HG03139 (cell line): ENCODE results near the gene MCM9.

Source experiments
- ATAC-seq: cut with Tn5 transposase; IDR thresholded peaks from one replicate; pipeline ENCODE4 v1.9.1; 2021; ENCODE audit not compliant: unreplicated experiment

MCM9 gene

GRCh38 chr6:118934461-118935330, at the start of gene MCM9:
Gene MCM9, minus strand, starts transcription at chr6:118935159. Its CDS starts 3,436 bp downstream, at chr6:118931723.
- peak; percentile 96 for ATAC-seq

GRCh38 chr6:118984342-118984741, 49.4 kb upstream of the MCM9 start:
- ATAC-seq = no peak

DNA sequence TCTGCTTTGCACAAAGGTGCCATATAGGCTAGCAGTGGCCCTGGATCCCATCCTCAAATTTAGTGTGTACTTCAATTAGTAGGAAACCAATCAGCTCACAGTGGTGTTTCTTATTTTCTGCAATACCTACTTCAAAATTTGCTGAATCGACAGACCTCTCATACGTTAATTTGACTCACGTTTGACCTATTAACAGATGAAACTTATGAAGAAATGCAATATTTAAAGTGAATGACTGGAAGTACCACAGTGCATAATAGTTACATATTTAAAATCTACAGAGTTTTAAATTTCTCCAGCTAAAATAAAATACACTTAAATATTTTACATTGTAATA, 47.6 kb upstream of the MCM9 start:
- no peak for ATAC-seq

DNA sequence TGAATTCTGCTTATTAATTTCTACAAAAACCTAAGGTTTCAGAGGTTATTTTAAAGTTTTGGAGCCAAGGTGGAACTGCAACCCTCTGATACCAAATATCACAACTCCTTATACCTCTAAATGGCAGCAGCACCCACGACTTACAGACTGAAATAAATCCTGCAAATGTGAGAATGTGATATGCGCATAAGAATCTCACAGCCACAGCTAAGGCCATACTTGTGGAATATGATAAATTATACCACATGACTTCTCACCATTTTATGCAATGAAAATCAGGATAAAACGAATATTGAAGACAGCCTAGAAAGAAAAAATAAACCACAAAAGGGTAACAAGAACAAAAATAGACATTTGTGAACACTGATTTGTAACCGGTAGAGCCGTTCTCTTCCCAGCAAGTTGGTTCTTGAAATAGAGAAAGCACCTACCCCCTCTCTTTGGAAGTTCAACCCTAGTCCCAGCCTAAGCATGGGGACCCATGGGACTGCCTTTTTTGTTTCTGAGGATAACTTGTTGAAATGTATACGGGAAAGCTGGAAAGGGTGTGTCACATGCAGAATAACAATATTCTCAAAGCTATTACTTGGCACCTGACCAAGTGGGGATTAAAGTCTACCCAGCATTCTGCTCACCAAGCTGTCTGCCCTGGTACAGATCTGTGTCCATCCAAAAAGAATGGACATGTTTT, 47.1 kb upstream of the MCM9 start:
- no peak for ATAC-seq

GRCh38 chr6:118980063-118980462, 45.1 kb upstream of the MCM9 start:
- ATAC-seq = no peak

DNA sequence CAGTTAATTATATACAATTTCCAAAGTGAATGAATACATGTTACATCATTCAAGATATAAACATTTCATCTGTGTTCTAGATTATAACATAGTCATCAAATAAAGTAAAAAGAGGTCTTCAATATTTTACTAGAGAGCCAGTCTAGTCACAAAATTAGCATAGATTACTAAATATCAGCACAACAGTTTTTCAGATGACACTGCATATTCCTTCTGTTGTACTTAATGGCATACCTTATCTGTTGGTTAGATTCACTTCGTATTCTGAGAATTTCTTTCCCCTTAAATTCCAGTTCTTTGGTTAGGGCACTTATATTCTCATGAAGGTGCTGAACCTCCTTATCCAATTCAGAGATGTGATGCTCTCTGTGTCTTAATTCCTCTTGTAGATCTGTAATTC, 39.8 kb upstream of the MCM9 start:
- no peak for ATAC-seq

GRCh38 chr6:118971682-118972081, 36.7 kb upstream of the MCM9 start:
- no peak for ATAC-seq

DNA sequence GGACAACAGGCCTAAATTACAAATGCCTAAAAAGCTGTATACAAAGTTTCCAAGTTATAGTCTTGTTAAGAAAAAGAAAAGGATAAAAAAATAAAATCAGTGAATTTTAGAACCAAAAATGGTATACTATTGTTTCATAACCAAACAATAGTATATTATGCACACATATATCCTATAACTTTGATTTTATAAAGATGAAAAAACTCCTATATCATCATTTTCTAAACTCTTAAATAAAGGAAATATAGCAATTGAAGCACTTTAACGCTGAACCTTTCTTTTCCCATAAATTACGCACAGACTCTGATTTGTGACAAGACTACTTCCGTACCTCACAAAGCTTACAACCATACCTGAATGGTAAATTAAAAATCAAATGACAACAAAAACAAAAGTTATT, 35.9 kb upstream of the MCM9 start:
- ATAC-seq = no peak

DNA sequence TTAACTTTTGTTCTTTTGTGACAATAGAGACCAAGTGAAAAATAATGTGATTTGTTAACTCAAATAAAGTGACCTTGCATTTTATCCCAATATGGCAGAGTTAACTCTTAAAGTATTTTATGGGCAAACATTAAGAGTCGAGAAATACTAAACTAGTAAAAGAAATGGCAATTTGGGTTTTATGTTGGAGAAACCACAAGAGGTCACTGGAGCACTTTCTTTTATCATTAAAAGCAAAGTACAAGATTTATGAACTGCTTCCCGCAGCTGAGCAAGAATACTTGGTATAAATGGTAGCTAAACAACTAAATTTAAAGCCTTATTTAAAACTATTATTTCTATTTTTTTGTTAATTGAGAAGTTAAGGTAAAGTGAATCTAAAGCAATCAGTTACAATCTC, 33.5 kb upstream of the MCM9 start:
- ATAC-seq = no peak

- ATAC-seq = no peak
Measured at GRCh38 chr6:118967239-118967638, 32.3 kb upstream of the MCM9 start.

DNA sequence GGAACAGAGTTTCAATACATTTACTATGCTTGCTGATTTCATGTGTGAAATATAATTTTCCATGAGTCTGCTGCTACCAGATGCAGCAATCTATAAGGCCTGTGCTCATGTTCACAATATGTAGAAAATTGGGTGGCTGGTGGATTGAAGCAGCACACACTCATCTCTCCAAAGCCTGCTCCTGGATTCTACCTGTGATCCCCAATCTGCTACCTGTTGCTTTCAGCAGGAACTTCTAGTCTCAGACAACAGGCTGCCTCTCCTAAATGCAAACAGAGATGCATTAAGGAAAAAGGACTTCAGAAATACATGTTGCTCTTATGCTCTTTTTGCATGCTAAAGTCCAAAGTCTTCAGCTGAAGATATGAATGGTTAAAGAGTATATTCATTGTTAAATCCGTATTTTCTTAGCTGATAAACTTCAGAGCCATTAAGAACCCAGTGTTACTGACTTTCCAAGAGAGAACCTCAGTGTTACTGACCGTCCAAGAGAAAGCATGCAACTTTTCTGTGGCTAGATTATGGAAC, 30.9 kb upstream of the MCM9 start:
- ATAC-seq = no peak

GRCh38 chr6:118965371-118965770, 30.4 kb upstream of the MCM9 start:
- ATAC-seq = no peak

DNA sequence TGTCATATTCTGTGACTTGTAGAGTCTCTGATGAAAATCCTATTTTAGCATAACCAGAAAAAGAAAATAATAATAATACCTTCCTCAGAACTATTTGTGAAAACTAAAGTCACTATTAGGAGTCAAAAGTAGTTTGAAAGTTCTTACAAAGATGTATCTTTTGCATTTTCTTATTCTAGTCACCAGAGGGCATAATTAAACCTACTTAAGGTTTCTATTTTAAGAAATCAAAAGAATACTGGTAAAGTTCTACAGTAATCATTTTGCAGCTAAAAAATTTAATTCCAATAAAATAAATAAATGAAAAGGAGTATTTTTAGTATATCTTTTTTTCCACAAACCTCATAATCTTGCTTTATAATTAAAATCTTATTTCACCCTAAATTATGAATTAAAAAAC, 28.0 kb upstream of the MCM9 start:
- no peak for ATAC-seq

- no peak for ATAC-seq
Measured at GRCh38 chr6:118959903-118960302, 24.9 kb upstream of the MCM9 start.

DNA sequence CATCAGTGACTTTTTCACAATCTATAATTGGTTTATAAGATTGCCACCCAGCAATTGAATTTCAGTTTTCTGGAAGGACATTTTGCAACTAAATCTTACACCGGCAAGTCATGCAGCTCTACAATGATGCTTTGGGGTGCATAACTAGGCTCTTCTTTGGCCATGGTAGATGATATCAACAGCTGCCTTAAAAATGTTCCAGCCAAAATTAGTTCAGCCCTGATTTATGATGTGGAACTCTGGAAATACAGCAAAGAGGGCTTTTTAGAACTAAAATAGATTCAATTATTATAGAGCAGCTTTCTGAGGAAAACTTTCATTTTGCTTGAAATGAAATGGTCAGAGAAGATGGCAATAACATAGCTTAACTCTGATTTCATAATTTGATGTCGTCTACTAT, 18.4 kb upstream of the MCM9 start:
- no peak for ATAC-seq

- ATAC-seq = no peak
Measured at GRCh38 chr6:118952683-118953082, 17.7 kb upstream of the MCM9 start.

- ATAC-seq = no peak
Measured at GRCh38 chr6:118945217-118945616, 10.3 kb upstream of the MCM9 start.

DNA sequence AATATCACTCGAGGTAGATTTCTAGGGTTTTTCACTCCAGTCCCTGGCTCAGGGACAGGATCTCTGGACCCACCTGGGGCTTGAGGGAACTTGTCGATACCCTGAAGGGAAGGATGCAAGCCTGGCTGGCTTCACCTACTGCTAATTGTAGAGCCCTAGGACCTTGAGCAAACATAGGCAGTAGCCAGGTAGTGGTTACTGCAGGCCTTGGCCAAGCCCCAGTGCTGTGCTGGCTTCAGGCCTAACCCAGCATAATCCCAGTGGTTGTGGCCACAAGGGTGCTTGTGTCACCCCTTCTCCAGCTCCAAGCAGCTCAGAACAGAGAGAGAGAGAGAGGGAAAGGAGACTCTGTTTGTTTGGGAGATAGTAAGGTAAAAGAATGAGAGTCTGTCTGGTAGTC, 5.8 kb upstream of the MCM9 start:
- ATAC-seq = no peak

DNA sequence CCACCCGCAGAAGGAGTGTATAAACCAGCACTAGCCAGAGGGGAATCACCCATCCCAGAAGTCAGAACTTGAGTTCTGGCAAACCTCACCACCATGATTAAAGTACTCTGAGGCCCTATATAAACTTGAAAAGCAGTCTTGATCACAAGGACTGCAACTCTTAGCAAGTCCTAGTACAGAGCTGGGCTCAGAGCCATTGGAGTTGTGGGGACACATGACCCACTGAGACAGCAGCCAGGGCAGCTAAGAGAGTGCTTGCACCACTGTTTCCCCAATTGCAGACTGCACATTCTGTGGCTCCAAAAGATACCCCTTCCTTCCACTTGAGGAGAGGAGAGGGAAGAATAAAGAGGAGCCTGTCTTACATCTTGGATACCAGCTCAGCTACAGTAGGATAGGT, 4.7 kb upstream of the MCM9 start:
- ATAC-seq = no peak

GRCh38 chr6:118935978-118936703, 1.2 kb upstream of the MCM9 start:
- ATAC-seq = no peak

DNA sequence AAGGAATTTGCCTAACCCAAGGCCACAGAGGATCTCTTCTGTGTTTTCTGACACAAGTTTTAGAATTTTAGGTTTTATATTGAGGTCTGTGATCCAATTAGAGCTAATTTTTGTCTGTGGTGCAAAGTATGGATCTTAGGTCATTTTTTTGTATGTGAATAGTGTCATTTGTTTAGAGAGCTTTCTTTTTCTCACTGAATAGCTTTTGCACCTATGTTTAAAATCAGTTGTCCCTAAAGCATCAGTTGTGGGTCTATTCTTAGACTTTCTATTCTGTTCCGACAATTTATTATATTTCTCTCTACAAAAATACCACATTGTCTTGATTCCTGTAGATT, 341 bp upstream of the MCM9 start:
- peak; percentile 7 for ATAC-seq
